ENCODE measurements around the gene NRXN2.

NRXN2 gene

GRCh38 chr11:64614917-64615316 lies 108.1 kb downstream of the NRXN2 start:
- TF ChIP-seq CTCF (IDR thresholded peaks at IDR 0.05) = no peak

- no peak for TF ChIP-seq CTCF (IDR thresholded peaks at IDR 0.05)
These were observed 109.3 kb downstream of the NRXN2 start for GRCh38 chr11:64613648-64614047.

GRCh38 chr11:64611869-64612646 lies 110.9 kb downstream of the NRXN2 start:
- TF ChIP-seq CTCF (IDR thresholded peaks at IDR 0.05) = no peak

- TF ChIP-seq CTCF (IDR thresholded peaks at IDR 0.05) = no peak
These were observed 111.8 kb downstream of the NRXN2 start for GRCh38 chr11:64611176-64611575.

GRCh38 chr11:64610596-64610995 lies 112.4 kb downstream of the NRXN2 start:
- TF ChIP-seq CTCF (IDR thresholded peaks at IDR 0.05) = no peak

GRCh38 chr11:64609436-64610047 lies 113.5 kb downstream of the NRXN2 start:
- no peak for TF ChIP-seq CTCF (IDR thresholded peaks at IDR 0.05)

- no peak for TF ChIP-seq CTCF (IDR thresholded peaks at IDR 0.05)
These were observed 114.4 kb downstream of the NRXN2 start for GRCh38 chr11:64608636-64609035.
